Activated naive CD4-positive, alpha-beta T cell treated with anti-CD3 and anti-CD28 coated beads for 36 hours (primary cell): Measurements from ENCODE around the gene ARHGEF7. TPM values are rescaled to one million over a fixed set of nuclear protein-coding genes. Genes with fewer than 3 reads are reported as not detected.

ENCODE experiments used
- CTCF ChIA-PET: fragments of 350-600 bp; sonication (Branson Sonifier 250); formaldehyde crosslinking; loops from one replicate; lab custom pipeline; 2021; ENCODE audit warnings: antibody characterized with exemption; lab: Charles Lee
- DNase-seq: peaks from one replicate; pipeline ENCODE4 v3.0.0-alpha.2; 2020
- H3K27ac Mint-ChIP-seq: one replicate; pipeline ENCODE4 v1.8.0; 2021; ENCODE audit warnings: mild to moderate bottlenecking, mixed read lengths
- H3K27me3 Mint-ChIP-seq: one replicate; pipeline ENCODE4 v1.8.0; 2021; ENCODE audit warnings: low read depth, mixed read lengths
- H3K36me3 Mint-ChIP-seq: one replicate; pipeline ENCODE4 v1.8.0; 2021; ENCODE audit warnings: low read depth, mixed read lengths
- H3K4me1 Mint-ChIP-seq: one replicate; pipeline ENCODE4 v1.8.0; 2021; ENCODE audit warnings: low read depth, mixed read lengths
- H3K4me3 Mint-ChIP-seq: one replicate; pipeline ENCODE4 v1.8.0; 2021; ENCODE audit warnings: mild to moderate bottlenecking, moderate library complexity, mixed read lengths
- H3K9me3 Mint-ChIP-seq: one replicate; pipeline ENCODE4 v1.8.0; 2021; ENCODE audit warnings: mixed read lengths
- intact Hi-C: fragments of 100-400 bp; cut with micrococcal nuclease; formaldehyde crosslinking; loops from one replicate; pipeline ENCODE4 v1.15.1; 2023
- total RNA-seq, 2 experiments: library from RNA; stranded (reverse); gene quantifications; one replicate each; pipeline ENCODE4 v1.2.3, GENCODE V29; 2021

Gene ARHGEF7
- total RNA-seq, 2 experiments from 2014 or later: 48.4 to 56.6 TPM

- no peak overlapping the region for H3K4me3 Mint-ChIP-seq
- H3K9me3 Mint-ChIP-seq: no peaks in the 10 kb centered on the region
- peaks cover 20% of the 10 kb centered on the region for H3K4me1 Mint-ChIP-seq
- DNase-seq: no peak
- no peak overlapping the region for H3K27ac Mint-ChIP-seq
- CTCF ChIA-PET: no interaction called here
- intact Hi-C loops: loop anchor here (5.0 kb wide), 1 partner anchor 182 kb away; no protein-coding TSS in a partner anchor
- no peaks in the 10 kb centered on the region for H3K27me3 Mint-ChIP-seq
- peaks cover 6% of the 10 kb centered on the region for H3K36me3 Mint-ChIP-seq
Measured at GRCh38 chr13:111219950-111220349, 104.8 kb downstream of the ARHGEF7 start.

GRCh38 chr13:111225166-111225565, 110.1 kb downstream of the ARHGEF7 start:
- Mint-ChIP-seq H3K27ac (no peak overlapping the region), H3K9me3 (no peaks in the 10 kb centered on the region), H3K27me3 (no peaks in the 10 kb centered on the region), H3K36me3 (peaks cover 19% of the 10 kb centered on the region), H3K4me1 (peaks cover 29% of the 10 kb centered on the region), H3K4me3 (no peak overlapping the region)
- intact Hi-C loops: no loop called here
- CTCF ChIA-PET: interaction anchor here (0.6 to 3.8 kb wide), 10 partner anchors 14 to 204 kb away, joined by 3 to 46 read pairs (median 4); no protein-coding TSS in a partner anchor
- DNase-seq: no peak

GRCh38 chr13:111225810-111226546, 110.9 kb downstream of the ARHGEF7 start:
- peaks cover 29% of the 10 kb centered on the region for H3K4me1 Mint-ChIP-seq
- CTCF ChIA-PET: interaction anchor here (0.7 to 3.8 kb wide), 3 partner anchors 27 to 158 kb away, joined by 3 to 46 read pairs (median 4); no protein-coding TSS in a partner anchor
- no peaks in the 10 kb centered on the region for H3K9me3 Mint-ChIP-seq
- H3K27me3 Mint-ChIP-seq: no peaks in the 10 kb centered on the region
- H3K36me3 Mint-ChIP-seq: peaks cover 20% of the 10 kb centered on the region
- intact Hi-C loops: no loop called here
- DNase-seq: no peak
- no peak overlapping the region for H3K27ac Mint-ChIP-seq
- H3K4me3 Mint-ChIP-seq: no peak overlapping the region

GRCh38 chr13:111227405-111227804, 112.3 kb downstream of the ARHGEF7 start:
- Mint-ChIP-seq H3K27me3 (no peaks in the 10 kb centered on the region), H3K4me1 (peaks cover 29% of the 10 kb centered on the region), H3K4me3 (no peak overlapping the region), H3K27ac (no peak overlapping the region), H3K36me3 (peaks cover 21% of the 10 kb centered on the region), H3K9me3 (no peaks in the 10 kb centered on the region)
- no peak for DNase-seq
- intact Hi-C loops: no loop called here
- CTCF ChIA-PET: interaction anchor here (3.8 kb wide), 1 partner anchor 159 kb away, joined by 46 read pairs; no protein-coding TSS in a partner anchor

GRCh38 chr13:111228262-111229144, 113.4 kb downstream of the ARHGEF7 start:
- no peak overlapping the region for H3K27ac Mint-ChIP-seq
- H3K27me3 Mint-ChIP-seq: no peaks in the 10 kb centered on the region
- intact Hi-C loops: no loop called here
- no peaks in the 10 kb centered on the region for H3K9me3 Mint-ChIP-seq
- H3K4me3 Mint-ChIP-seq: no peak overlapping the region
- CTCF ChIA-PET: no interaction called here
- H3K4me1 Mint-ChIP-seq: peaks cover 26% of the 10 kb centered on the region
- peaks cover 30% of the 10 kb centered on the region for H3K36me3 Mint-ChIP-seq
- no peak for DNase-seq

- CTCF ChIA-PET: interaction anchor here (2.1 kb wide), 1 partner anchor 163 kb away, joined by 7 read pairs; no protein-coding TSS in a partner anchor
- no peak overlapping the region for H3K27ac Mint-ChIP-seq
Measured at GRCh38 chr13:111230385-111230930, 115.3 kb downstream of the ARHGEF7 start.

GRCh38 chr13:111232191-111232590, 117.1 kb downstream of the ARHGEF7 start:
- CTCF ChIA-PET: no interaction called here
- DNase-seq: no peak
- no peaks in the 10 kb centered on the region for H3K9me3 Mint-ChIP-seq
- H3K27ac Mint-ChIP-seq: no peak overlapping the region
- intact Hi-C loops: no loop called here
- no peak overlapping the region for H3K4me3 Mint-ChIP-seq
- peaks cover 5% of the 10 kb centered on the region for H3K4me1 Mint-ChIP-seq
- no peaks in the 10 kb centered on the region for H3K27me3 Mint-ChIP-seq
- peaks cover 34% of the 10 kb centered on the region for H3K36me3 Mint-ChIP-seq

More at GRCh38 chr13:111230385-111230930, 115.3 kb downstream of the ARHGEF7 start:
- DNase-seq: no peak
- Mint-ChIP-seq H3K4me3 (no peak overlapping the region), H3K36me3 (peaks cover 36% of the 10 kb centered on the region), H3K9me3 (no peaks in the 10 kb centered on the region), H3K27me3 (no peaks in the 10 kb centered on the region), H3K4me1 (peaks cover 19% of the 10 kb centered on the region)
- intact Hi-C loops: no loop called here

- H3K9me3 Mint-ChIP-seq: no peaks in the 10 kb centered on the region
- no peak overlapping the region for H3K4me3 Mint-ChIP-seq
- no peak overlapping the region for H3K27ac Mint-ChIP-seq
- peaks cover 5% of the 10 kb centered on the region for H3K4me1 Mint-ChIP-seq
- no peaks in the 10 kb centered on the region for H3K27me3 Mint-ChIP-seq
- intact Hi-C loops: no loop called here
- H3K36me3 Mint-ChIP-seq: peaks cover 36% of the 10 kb centered on the region
- CTCF ChIA-PET: interaction anchor here (0.5 to 1.4 kb wide), 3 partner anchors 9 to 14 kb away, joined by 3 to 7 read pairs (median 4); no protein-coding TSS in a partner anchor
- DNase-seq: no peak
Measured at GRCh38 chr13:111233080-111233479, 118.0 kb downstream of the ARHGEF7 start.

- peaks cover 29% of the 10 kb centered on the region for H3K36me3 Mint-ChIP-seq
- no peak overlapping the region for H3K27ac Mint-ChIP-seq
- H3K4me1 Mint-ChIP-seq: no peaks in the 10 kb centered on the region
- H3K4me3 Mint-ChIP-seq: no peak overlapping the region
- DNase-seq: no peak
- H3K9me3 Mint-ChIP-seq: no peaks in the 10 kb centered on the region
- CTCF ChIA-PET: interaction anchor here (0.6 kb wide), 1 partner anchor 191 kb away, joined by 5 read pairs; no protein-coding TSS in a partner anchor
- intact Hi-C loops: no loop called here
- H3K27me3 Mint-ChIP-seq: no peaks in the 10 kb centered on the region
Measured at GRCh38 chr13:111239764-111240670, 124.9 kb downstream of the ARHGEF7 start.

- DNase-seq: no peak
- no peak overlapping the region for H3K4me3 Mint-ChIP-seq
- peaks cover 31% of the 10 kb centered on the region for H3K36me3 Mint-ChIP-seq
- CTCF ChIA-PET: interaction anchor here (1.5 kb wide), 1 partner anchor 174 kb away, joined by 4 read pairs; no protein-coding TSS in a partner anchor
- peaks cover 10% of the 10 kb centered on the region for H3K4me1 Mint-ChIP-seq
- H3K9me3 Mint-ChIP-seq: no peaks in the 10 kb centered on the region
- intact Hi-C loops: no loop called here
- no peaks in the 10 kb centered on the region for H3K27me3 Mint-ChIP-seq
- H3K27ac Mint-ChIP-seq: no peak overlapping the region
Measured at GRCh38 chr13:111241006-111241755, 126.1 kb downstream of the ARHGEF7 start.

- DNase-seq: no peak
- H3K36me3 Mint-ChIP-seq: peaks cover 35% of the 10 kb centered on the region
- peaks cover 11% of the 10 kb centered on the region for H3K4me1 Mint-ChIP-seq
- H3K4me3 Mint-ChIP-seq: no peak overlapping the region
- no peaks in the 10 kb centered on the region for H3K27me3 Mint-ChIP-seq
- no peak overlapping the region for H3K27ac Mint-ChIP-seq
- H3K9me3 Mint-ChIP-seq: no peaks in the 10 kb centered on the region
- CTCF ChIA-PET: interaction anchor here (1.5 kb wide), 1 partner anchor 174 kb away, joined by 4 read pairs; no protein-coding TSS in a partner anchor
- intact Hi-C loops: no loop called here
Measured at GRCh38 chr13:111241862-111242261, 126.8 kb downstream of the ARHGEF7 start.
